ENCODE data around the gene FAM117B.

The FAM117B gene

GRCh38 chr2:202720226-202720625 lies 85.5 kb downstream of the FAM117B start:
- no peak for DNase-seq (ENCODE audit: low spot score)
- TF ChIP-seq CTCF (IDR thresholded peaks at IDR 0.05; ENCODE audit: borderline replicate concordance, control extremely low read depth, extremely low read depth, insufficient read depth, missing control alignments), result no peak
- in situ Hi-C loops (cut with MboI; ENCODE audit: low sequenced_read_pairs, unreplicated experiment), result no loop called here

GRCh38 chr2:202721621-202722020 lies 86.9 kb downstream of the FAM117B start:
- TF ChIP-seq CTCF (IDR thresholded peaks at IDR 0.05; ENCODE audit: borderline replicate concordance, control extremely low read depth, extremely low read depth, insufficient read depth, missing control alignments), result no peak
- DNase-seq (ENCODE audit: low spot score), result no peak
- in situ Hi-C loops (cut with MboI; ENCODE audit: low sequenced_read_pairs, unreplicated experiment), result no loop called here

- no peak for TF ChIP-seq CTCF (IDR thresholded peaks at IDR 0.05; ENCODE audit: borderline replicate concordance, control extremely low read depth, extremely low read depth, insufficient read depth, missing control alignments)
- in situ Hi-C loops (cut with MboI; ENCODE audit: low sequenced_read_pairs, unreplicated experiment), result no loop called here
- no peak for DNase-seq (ENCODE audit: low spot score)
Measured at GRCh38 chr2:202723746-202724145, 89.0 kb downstream of the FAM117B start.

GRCh38 chr2:202726070-202726469 lies 91.3 kb downstream of the FAM117B start:
- in situ Hi-C loops (cut with MboI; ENCODE audit: low sequenced_read_pairs, unreplicated experiment), result no loop called here
- DNase-seq (ENCODE audit: low spot score), result no peak
- TF ChIP-seq CTCF (IDR thresholded peaks at IDR 0.05; ENCODE audit: borderline replicate concordance, control extremely low read depth, extremely low read depth, insufficient read depth, missing control alignments), result no peak

GRCh38 chr2:202736826-202737225 lies 102.1 kb downstream of the FAM117B start:
- no peak for DNase-seq (ENCODE audit: low spot score)
- in situ Hi-C loops (cut with MboI; ENCODE audit: low sequenced_read_pairs, unreplicated experiment), result no loop called here
- no peak for TF ChIP-seq CTCF (IDR thresholded peaks at IDR 0.05; ENCODE audit: borderline replicate concordance, control extremely low read depth, extremely low read depth, insufficient read depth, missing control alignments)

- DNase-seq (ENCODE audit: low spot score), result no peak
- no peak for TF ChIP-seq CTCF (IDR thresholded peaks at IDR 0.05; ENCODE audit: borderline replicate concordance, control extremely low read depth, extremely low read depth, insufficient read depth, missing control alignments)
- in situ Hi-C loops (cut with MboI; ENCODE audit: low sequenced_read_pairs, unreplicated experiment), result no loop called here
Measured at GRCh38 chr2:202743613-202744012, 108.8 kb downstream of the FAM117B start.

GRCh38 chr2:202749477-202749876 lies 114.7 kb downstream of the FAM117B start:
- in situ Hi-C loops (cut with MboI; ENCODE audit: low sequenced_read_pairs, unreplicated experiment), result no loop called here
- TF ChIP-seq CTCF (IDR thresholded peaks at IDR 0.05; ENCODE audit: borderline replicate concordance, control extremely low read depth, extremely low read depth, insufficient read depth, missing control alignments), result no peak
- DNase-seq (ENCODE audit: low spot score), result no peak

Measured in GM13976 (cell line).